DND-41 (cell line): Measurements from ENCODE around the gene HOOK1.

ENCODE experiments used
- EZH2 ChIP-seq: IDR thresholded peaks from 3 replicates; pipeline ENCODE4 v1.6.1; 2012; ENCODE audit warnings: borderline replicate concordance, low read depth, mild to moderate bottlenecking, moderate library complexity, low read length, inconsistent platforms; ENCODE audit not compliant: severe bottlenecking
- TF ChIP-seq, protein P1 (sequence below): IDR thresholded peaks from 2 replicates; pipeline ENCODE4 v1.5.1; 2012; ENCODE audit warnings: borderline replicate concordance, low read length, moderate library complexity, mild to moderate bottlenecking; ENCODE audit not compliant: poor library complexity, severe bottlenecking; ENCODE audit errors: extremely low read depth

DNA sequence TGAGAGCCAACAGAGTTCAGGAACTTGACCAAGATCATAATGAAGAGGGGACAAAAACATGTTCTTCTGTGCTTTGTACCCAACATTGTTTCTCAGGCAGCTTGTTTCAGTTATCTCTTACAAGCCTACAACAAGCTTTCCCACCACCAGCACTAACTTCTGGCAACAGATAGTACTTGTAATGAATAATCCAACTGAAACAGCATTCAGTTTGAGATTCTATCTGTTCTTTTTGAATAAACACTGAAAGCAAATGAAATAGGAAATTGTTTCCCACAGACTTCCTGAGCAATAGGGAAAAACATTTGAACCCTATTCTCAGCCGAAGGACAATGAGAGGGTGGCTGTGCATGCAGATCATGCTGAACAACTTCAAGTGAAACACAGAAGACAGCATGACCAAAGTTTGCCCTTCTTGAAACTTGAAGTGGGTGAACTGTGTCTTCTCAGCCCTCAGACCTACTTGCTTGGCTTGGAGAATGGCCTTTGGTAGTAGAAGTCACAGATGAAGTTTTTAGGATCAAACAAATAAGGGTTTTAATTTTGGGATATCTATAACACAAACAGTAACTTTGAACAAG is 11.2 kb upstream of the HOOK1 start:
- TF ChIP-seq, protein P1, sequence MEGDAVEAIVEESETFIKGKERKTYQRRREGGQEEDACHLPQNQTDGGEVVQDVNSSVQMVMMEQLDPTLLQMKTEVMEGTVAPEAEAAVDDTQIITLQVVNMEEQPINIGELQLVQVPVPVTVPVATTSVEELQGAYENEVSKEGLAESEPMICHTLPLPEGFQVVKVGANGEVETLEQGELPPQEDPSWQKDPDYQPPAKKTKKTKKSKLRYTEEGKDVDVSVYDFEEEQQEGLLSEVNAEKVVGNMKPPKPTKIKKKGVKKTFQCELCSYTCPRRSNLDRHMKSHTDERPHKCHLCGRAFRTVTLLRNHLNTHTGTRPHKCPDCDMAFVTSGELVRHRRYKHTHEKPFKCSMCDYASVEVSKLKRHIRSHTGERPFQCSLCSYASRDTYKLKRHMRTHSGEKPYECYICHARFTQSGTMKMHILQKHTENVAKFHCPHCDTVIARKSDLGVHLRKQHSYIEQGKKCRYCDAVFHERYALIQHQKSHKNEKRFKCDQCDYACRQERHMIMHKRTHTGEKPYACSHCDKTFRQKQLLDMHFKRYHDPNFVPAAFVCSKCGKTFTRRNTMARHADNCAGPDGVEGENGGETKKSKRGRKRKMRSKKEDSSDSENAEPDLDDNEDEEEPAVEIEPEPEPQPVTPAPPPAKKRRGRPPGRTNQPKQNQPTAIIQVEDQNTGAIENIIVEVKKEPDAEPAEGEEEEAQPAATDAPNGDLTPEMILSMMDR = no peak
- no peak for TF ChIP-seq EZH2
